HG03103 (cell line): ENCODE results near the gene SCAMP1.

Source experiments
- ATAC-seq: cut with Tn5 transposase; IDR thresholded peaks from one replicate; pipeline ENCODE4 v1.9.1; 2021; ENCODE audit warnings: low read depth; ENCODE audit not compliant: unreplicated experiment

SCAMP1 gene

GRCh38 chr5:78490709-78491485 lies 130.5 kb downstream of the SCAMP1 start:
- ATAC-seq: no peak

- ATAC-seq: no peak
These were observed 131.8 kb downstream of the SCAMP1 start for GRCh38 chr5:78492224-78492623.

GRCh38 chr5:78492650-78493049 lies 132.2 kb downstream of the SCAMP1 start:
- ATAC-seq: no peak

- no peak for ATAC-seq
These were observed 135.4 kb downstream of the SCAMP1 start for GRCh38 chr5:78495800-78496199.

GRCh38 chr5:78496373-78496772 lies 136.0 kb downstream of the SCAMP1 start:
- ATAC-seq: no peak

- ATAC-seq: no peak
These were observed 137.4 kb downstream of the SCAMP1 start for GRCh38 chr5:78497573-78498533.

GRCh38 chr5:78499485-78499884 lies 139.1 kb downstream of the SCAMP1 start:
- no peak for ATAC-seq

- no peak for ATAC-seq
These were observed 139.6 kb downstream of the SCAMP1 start for GRCh38 chr5:78500028-78500427.

- ATAC-seq: no peak
These were observed 140.5 kb downstream of the SCAMP1 start for GRCh38 chr5:78500871-78501270.

GRCh38 chr5:78501411-78502352 lies 141.3 kb downstream of the SCAMP1 start:
- no peak for ATAC-seq

GRCh38 chr5:78503958-78504653 lies 143.7 kb downstream of the SCAMP1 start:
- ATAC-seq: no peak

- no peak for ATAC-seq
These were observed 144.6 kb downstream of the SCAMP1 start for GRCh38 chr5:78504704-78505677.

- ATAC-seq: no peak
These were observed 145.4 kb downstream of the SCAMP1 start for GRCh38 chr5:78505860-78506259.

- ATAC-seq: no peak
These were observed 146.0 kb downstream of the SCAMP1 start for GRCh38 chr5:78506261-78507024.

- ATAC-seq: no peak
These were observed 147.1 kb downstream of the SCAMP1 start for GRCh38 chr5:78507531-78507930.

- no peak for ATAC-seq
These were observed 147.9 kb downstream of the SCAMP1 start for GRCh38 chr5:78508186-78508765.

GRCh38 chr5:78509145-78509865 lies 148.9 kb downstream of the SCAMP1 start:
- no peak for ATAC-seq
